Small intestine (tissue), 7 donors: ENCODE data around the gene LMNA. TPM values are rescaled to one million over a fixed set of nuclear protein-coding genes. Genes with fewer than 3 reads are reported as not detected.

Experiments used
- DNase-seq, 2 donors: peaks; one replicate each; pipeline versions ENCODE4 v3.0.0 to v3.0.0-alpha.2; 2013
- FAIRE-seq: peaks from 2 replicates; lab custom pipeline; 2012; peaks lifted over from hg19 to GRCh38; lab: Jason Lieb, UNC
- H3K27ac ChIP-seq, 3 donors: one replicate each; pipeline ENCODE4 v1.5.1; 2013; ENCODE audit warnings: low read length in 2 of 3, mild to moderate bottlenecking in 2 of 3, control low read depth in 1 of 3, inconsistent platforms in 1 of 3, low read depth in 1 of 3, moderate library complexity in 1 of 3
- H3K27me3 ChIP-seq, 3 donors: one replicate each; pipeline ENCODE4 v1.6.1; 2013; ENCODE audit warnings: low read length in 3 of 3, inconsistent platforms in 1 of 3; ENCODE audit not compliant: control insufficient read depth in 3 of 3, insufficient read depth in 3 of 3
- H3K36me3 ChIP-seq, 3 donors: one replicate each; pipeline ENCODE4 v1.6.1; 2013; ENCODE audit warnings: low read length in 3 of 3, inconsistent platforms in 1 of 3, low read depth in 1 of 3, mild to moderate bottlenecking in 1 of 3, moderate library complexity in 1 of 3; ENCODE audit not compliant: control insufficient read depth in 3 of 3, insufficient read depth in 2 of 3
- H3K4me1 ChIP-seq, 3 donors: one replicate each; pipeline ENCODE4 v1.6.1; 2013; ENCODE audit warnings: low read length in 2 of 3, inconsistent platforms in 1 of 3, low read depth in 1 of 3, mild to moderate bottlenecking in 1 of 3, moderate library complexity in 1 of 3; ENCODE audit not compliant: control insufficient read depth in 3 of 3, insufficient read depth in 2 of 3
- H3K4me3 ChIP-seq, 3 donors: one replicate each; pipeline ENCODE4 v1.5.1; 2013; ENCODE audit warnings: low read length in 3 of 3, control low read depth in 1 of 3, inconsistent platforms in 1 of 3, low read depth in 1 of 3, mild to moderate bottlenecking in 1 of 3, moderate library complexity in 1 of 3
- H3K9me3 ChIP-seq, 2 donors: one replicate each; pipeline ENCODE4 v1.6.1; 2013; ENCODE audit warnings: low read depth in 1 of 2, low read length in 1 of 2; ENCODE audit not compliant: control insufficient read depth in 2 of 2, insufficient read depth in 1 of 2
- WGBS, 3 donors: extraction: QIAGEN DNeasy Blood & Tissue Kit; methylation state at CpG; one replicate each; pipeline ENCODE4 v1.1.7; 2013; 5-methylcytosine and 5-hydroxymethylcytosine counted together
- polyA plus RNA-seq, 4 donors: library from polyadenylated mRNA; stranded (reverse) in 3 of 4; unstranded in 1 of 4; fragments of 200-250 nt in 3 of 4; fragments of 120-200 nt in 1 of 4; gene quantifications; one replicate each; pipeline versions ENCODE4 v1.2.1 to v1.2.3, GENCODE V29; 2013
- donor health status: healthy with polysubstance abuse.
- donor health status: control.
- donor health status: control.
- donor health status: Bipolar disorder and iron deficiency.
- donor health status: healthy.

Gene LMNA
- polyA plus RNA-seq, 4 donors: 89.7 to 168 (median 105) TPM

GRCh38 chr1:156072251-156072650, 42.3 kb upstream of the LMNA start:
- 63 to 70% (median 70%) methylated on average over 6 of the region's 6 CpGs for WGBS, 3 donors
- Histone ChIP-seq H3K4me1 (peaks cover 0 to 20% (median 0%) of the 10 kb centered on the region in 3 donors), H3K27me3 (no peaks in the 10 kb centered on the region), H3K36me3 (peaks cover 0 to 80% (median 2%) of the 10 kb centered on the region in 3 donors), H3K4me3 (no peak overlapping the region), H3K27ac (no peak overlapping the region), H3K9me3 (no peaks in the 10 kb centered on the region)
- no peak for DNase-seq
- FAIRE-seq: no peak

- Histone ChIP-seq H3K4me1 (peaks cover 0 to 22% (median 0%) of the 10 kb centered on the region in 3 donors), H3K27ac (no peak overlapping the region), H3K36me3 (peaks cover 0 to 73% (median 2%) of the 10 kb centered on the region in 3 donors), H3K9me3 (no peaks in the 10 kb centered on the region), H3K27me3 (no peaks in the 10 kb centered on the region), H3K4me3 (no peak overlapping the region)
- WGBS, 3 donors: 13 to 46% (median 28%) methylated on average over 1 of the region's 1 CpG
- FAIRE-seq: no peak
- DNase-seq: no peak
These were observed 41.3 kb upstream of the LMNA start for GRCh38 chr1:156073110-156073687.

- WGBS, 3 donors: 57 to 78% (median 77%) methylated on average over 4 to 5 of the region's 5 CpGs
- H3K27me3 ChIP-seq: no peaks in the 10 kb centered on the region
- FAIRE-seq: no peak
These were observed 40.8 kb upstream of the LMNA start for GRCh38 chr1:156073740-156074139.

GRCh38 chr1:156074661-156075060, 39.9 kb upstream of the LMNA start:
- Histone ChIP-seq H3K36me3 (peaks cover 0 to 59% (median 0%) of the 10 kb centered on the region in 3 donors), H3K4me1 (peaks cover 0 to 22% (median 0%) of the 10 kb centered on the region in 3 donors), H3K9me3 (no peaks in the 10 kb centered on the region), H3K4me3 (no peak overlapping the region), H3K27ac (no peak overlapping the region), H3K27me3 (no peaks in the 10 kb centered on the region)
- FAIRE-seq: no peak
- no peak for DNase-seq
- WGBS, 3 donors: 49 to 70% (median 62%) methylated on average over 7 to 8 of the region's 8 CpGs

More at GRCh38 chr1:156073740-156074139, 40.8 kb upstream of the LMNA start:
- Histone ChIP-seq H3K36me3 (peaks cover 0 to 68% (median 0%) of the 10 kb centered on the region in 3 donors), H3K27ac (no peak overlapping the region), H3K9me3 (no peaks in the 10 kb centered on the region), H3K4me3 (no peak overlapping the region), H3K4me1 (peaks cover 0 to 22% (median 0%) of the 10 kb centered on the region in 3 donors)
- DNase-seq: no peak

GRCh38 chr1:156075162-156075561, 39.3 kb upstream of the LMNA start:
- no peak overlapping the region for H3K4me3 ChIP-seq

GRCh38 chr1:156075775-156076204, 38.7 kb upstream of the LMNA start:
- FAIRE-seq (no peak), DNase-seq (no peak)
- Histone ChIP-seq H3K36me3 (peaks cover 0 to 48% (median 0%) of the 10 kb centered on the region in 3 donors), H3K27me3 (no peaks in the 10 kb centered on the region), H3K4me1 (peaks cover 0 to 23% (median 0%) of the 10 kb centered on the region in 3 donors), H3K27ac (no peak overlapping the region), H3K9me3 (no peaks in the 10 kb centered on the region), H3K4me3 (no peak overlapping the region)
- 58 to 70% (median 68%) methylated on average over 4 of the region's 4 CpGs for WGBS, 3 donors

More at GRCh38 chr1:156075162-156075561, 39.3 kb upstream of the LMNA start:
- Histone ChIP-seq H3K27ac (no peak overlapping the region), H3K4me1 (peaks cover 0 to 22% (median 0%) of the 10 kb centered on the region in 3 donors), H3K9me3 (no peaks in the 10 kb centered on the region), H3K36me3 (peaks cover 0 to 54% (median 0%) of the 10 kb centered on the region in 3 donors), H3K27me3 (no peaks in the 10 kb centered on the region)
- peak in 1 of 2 donors; percentile 4 for DNase-seq
- 46 to 62% (median 51%) methylated on average over 3 of the region's 3 CpGs for WGBS, 3 donors
- no peak for FAIRE-seq

- no peak overlapping the region for H3K27ac ChIP-seq
These were observed 37.7 kb upstream of the LMNA start for GRCh38 chr1:156076609-156077429.

GRCh38 chr1:156077430-156077760, 37.1 kb upstream of the LMNA start:
- Histone ChIP-seq H3K27ac (no peak overlapping the region), H3K27me3 (no peaks in the 10 kb centered on the region), H3K9me3 (no peaks in the 10 kb centered on the region), H3K4me3 (no peak overlapping the region), H3K4me1 (peaks cover 0 to 29% (median 0%) of the 10 kb centered on the region in 3 donors), H3K36me3 (peaks cover 0 to 33% (median 0%) of the 10 kb centered on the region in 3 donors)
- WGBS, 3 donors: 91 to 94% (median 93%) methylated on average over 19 of the region's 19 CpGs
- DNase-seq (no peak), FAIRE-seq (no peak)

More at GRCh38 chr1:156076609-156077429, 37.7 kb upstream of the LMNA start:
- Histone ChIP-seq H3K36me3 (peaks cover 0 to 37% (median 0%) of the 10 kb centered on the region in 3 donors), H3K9me3 (no peaks in the 10 kb centered on the region), H3K4me1 (peaks cover 0 to 29% (median 0%) of the 10 kb centered on the region in 3 donors), H3K4me3 (peak overlapping the region in 2 of 3 donors; percentile 18 to 38), H3K27me3 (no peaks in the 10 kb centered on the region)
- DNase-seq: peak in 1 of 2 donors; percentile 74
- WGBS, 3 donors: 67 to 89% (median 85%) methylated on average over 63 to 73 of the region's 73 CpGs
- no peak for FAIRE-seq
